ENCODE measurements around the gene ACSL5. TPM values are rescaled to one million over a fixed set of nuclear protein-coding genes. Genes with fewer than 3 reads are reported as not detected.

Gene ACSL5
- total and polyA plus RNA-seq, 2 experiments from 2014 or later = not detected

GRCh38 chr10:112438356-112438755 lies 64.4 kb downstream of the ACSL5 start (continued):
- TF ChIP-seq ZNF462 (CRISPR knock-in tag; IDR thresholded peaks at IDR 0.05) (no peak), CREB1 (CRISPR knock-in tag; IDR thresholded peaks at IDR 0.05; ENCODE audit: low read depth) (no peak), POLR2AphosphoS5 (IDR thresholded peaks at IDR 0.05; ENCODE audit: low read depth) (no peak)

GRCh38 chr10:112441520-112441919 lies 67.6 kb downstream of the ACSL5 start:
- peaks cover 33% of the 10 kb centered on the region for H3K36me3 ChIP-seq (ENCODE audit: insufficient read depth)
- no peak for ATAC-seq
- no peak for TF ChIP-seq EZH2 (IDR thresholded peaks at IDR 0.05; ENCODE audit: low read depth, unreplicated experiment)
- TF ChIP-seq ETS1 (IDR thresholded peaks at IDR 0.05) = no peak
- TF ChIP-seq STAT1 (IDR thresholded peaks at IDR 0.05; ENCODE audit: unreplicated experiment) = no peak
- no peak for TF ChIP-seq CREB1 (CRISPR knock-in tag; IDR thresholded peaks at IDR 0.05; ENCODE audit: low read depth)
- no peak for TF ChIP-seq ZNF114 (CRISPR knock-in tag; IDR thresholded peaks at IDR 0.05)
- TF ChIP-seq NANOG (IDR thresholded peaks at IDR 0.05; ENCODE audit: borderline replicate concordance) = no peak
- no peak for TF ChIP-seq EZH2phosphoT487 (IDR thresholded peaks at IDR 0.05; ENCODE audit: unreplicated experiment)
- TF ChIP-seq JUNB (IDR thresholded peaks at IDR 0.05; ENCODE audit: unreplicated experiment) = no peak
- TF ChIP-seq ZNF462 (CRISPR knock-in tag; IDR thresholded peaks at IDR 0.05) = no peak

More at GRCh38 chr10:112441520-112441919, 67.6 kb downstream of the ACSL5 start:
- Histone ChIP-seq H3K27ac (ENCODE audit: low read depth) (no peak overlapping the region), H2AFZ (no peak overlapping the region), H3K4me3 (no peak overlapping the region), H3K79me2 (replicated peaks; ENCODE audit: insufficient read depth) (peaks cover 16% of the 10 kb centered on the region), H3K9me2 (ENCODE audit: insufficient read depth) (no peaks in the 10 kb centered on the region), H3K4me1 (ENCODE audit: insufficient read depth) (peaks cover 8% of the 10 kb centered on the region), H4K20me1 (replicated peaks; ENCODE audit: insufficient read depth) (peaks cover 10% of the 10 kb centered on the region; the same call in 1 of the 2 replicates), H3F3A (replicated peaks; ENCODE audit: low read depth) (no peaks in the 10 kb centered on the region), H3K4me2 (no peak overlapping the region), H3K27me3 (ENCODE audit: insufficient read depth) (no peaks in the 10 kb centered on the region)
- H3K27me3 Mint-ChIP-seq (ENCODE audit: insufficient read depth, low read depth, poor library complexity) = peaks cover 5% of the 10 kb centered on the region
- no peak for DNase-seq (ENCODE audit: low spot score)
- peaks cover 4% of the 10 kb centered on the region; the same call in 2 of the 3 replicates for H3K4me1 Mint-ChIP-seq
- no peak overlapping the region for H3K27ac Mint-ChIP-seq
- no peak overlapping the region for H3K4me3 Mint-ChIP-seq
- H3K9me3 Mint-ChIP-seq = no peaks in the 10 kb centered on the region
- peaks cover 27% of the 10 kb centered on the region for H3K36me3 Mint-ChIP-seq (ENCODE audit: low read depth)

All from GM23338 (cell line).